MV-4-11 (cell line): ENCODE measurements around the gene TARDBP.
"Not testable (repeated sequence)": the region's sequence is repeated elsewhere in the genome, so short reads cannot be mapped to it uniquely, and the experiment has no call there.

Source experiments
- DNase-seq: peaks from one replicate; lab custom pipeline; 2025; lab: John Stamatoyannopoulos, UW

TARDBP gene

DNA sequence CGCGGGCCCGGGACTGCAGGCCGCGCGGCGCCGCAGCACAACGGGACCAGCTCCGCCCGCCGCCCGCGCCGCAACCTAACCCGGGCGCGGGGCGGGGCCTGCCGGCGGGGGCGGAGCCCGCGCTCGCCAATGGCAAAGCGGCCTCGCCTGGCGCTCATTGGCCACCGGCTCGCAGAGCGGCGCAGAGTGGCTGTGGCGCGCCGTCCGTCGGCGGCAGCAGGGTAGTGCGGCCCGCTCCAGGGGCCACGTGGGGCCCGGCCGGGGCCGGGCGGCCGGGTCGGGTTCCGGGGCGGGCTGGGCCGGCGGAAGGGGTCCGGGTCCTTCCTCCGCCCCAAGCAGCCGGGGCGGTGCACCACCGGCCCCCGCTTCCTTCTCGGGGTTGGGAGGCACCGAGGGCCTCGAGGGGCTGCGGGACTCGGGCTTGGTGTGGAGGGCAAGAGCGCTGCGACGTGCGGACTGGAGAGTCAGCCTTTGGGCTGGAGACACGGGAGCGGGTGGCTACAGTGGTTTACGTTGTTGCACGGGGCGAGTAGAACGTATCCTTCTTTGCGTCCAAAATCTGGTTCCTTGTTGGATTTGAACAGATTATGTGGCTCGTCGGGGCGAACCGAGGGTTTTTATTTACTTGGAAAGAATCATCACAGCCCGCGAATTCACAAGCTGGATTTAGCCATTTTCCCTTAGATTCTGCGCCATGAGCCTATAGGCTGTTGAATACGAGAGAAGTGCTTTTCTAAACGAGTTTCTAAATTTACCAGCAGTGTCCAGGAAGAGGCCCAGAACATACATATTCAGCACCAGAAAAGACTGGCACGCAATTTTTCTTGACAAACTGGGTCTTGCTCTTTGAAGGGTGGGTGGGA is 47.7 kb downstream of the TARDBP start, which contains the start of gene SRM:
Gene SRM (minus strand): TSS at position 51 of the 863 bp plus-strand sequence. CDS start 75 bp downstream, outside the sequence.
- peak; percentile 84 for DNase-seq

- peak; percentile 43 for DNase-seq
Observed at GRCh38 chr1:11061652-11062365, 49.4 kb downstream of the TARDBP start.

DNA sequence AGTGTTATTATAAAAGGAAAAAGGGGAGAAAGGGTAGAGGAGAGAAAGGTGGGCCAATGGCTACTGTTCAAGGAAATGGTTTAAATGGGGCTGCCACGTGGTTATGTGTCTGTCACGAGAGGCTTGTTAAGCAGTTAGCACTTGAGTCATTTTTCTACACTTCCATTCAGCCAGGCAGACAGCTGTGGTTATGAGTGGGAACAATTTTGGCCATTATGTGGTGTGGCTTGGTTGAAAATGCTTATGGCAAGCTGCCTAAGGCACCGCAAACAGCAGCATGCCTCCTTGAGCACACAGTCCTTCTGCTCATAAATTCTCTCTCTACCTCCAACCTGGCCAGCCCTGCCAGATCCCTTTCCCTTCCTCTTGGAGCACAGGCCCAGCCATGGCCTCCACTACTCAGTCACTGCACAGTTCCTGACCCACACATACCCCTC is 50.5 kb downstream of the TARDBP start:
- peak; percentile 93 for DNase-seq

- peak; percentile 18 for DNase-seq
Observed at GRCh38 chr1:11063937-11064537, 51.6 kb downstream of the TARDBP start.

- DNase-seq = no peak
Observed at GRCh38 chr1:11064942-11065341, 52.5 kb downstream of the TARDBP start.

- no peak for DNase-seq
Observed at GRCh38 chr1:11065796-11066195, 53.3 kb downstream of the TARDBP start.

GRCh38 chr1:11067716-11068599 is 55.5 kb downstream of the TARDBP start:
- no peak for DNase-seq

DNA sequence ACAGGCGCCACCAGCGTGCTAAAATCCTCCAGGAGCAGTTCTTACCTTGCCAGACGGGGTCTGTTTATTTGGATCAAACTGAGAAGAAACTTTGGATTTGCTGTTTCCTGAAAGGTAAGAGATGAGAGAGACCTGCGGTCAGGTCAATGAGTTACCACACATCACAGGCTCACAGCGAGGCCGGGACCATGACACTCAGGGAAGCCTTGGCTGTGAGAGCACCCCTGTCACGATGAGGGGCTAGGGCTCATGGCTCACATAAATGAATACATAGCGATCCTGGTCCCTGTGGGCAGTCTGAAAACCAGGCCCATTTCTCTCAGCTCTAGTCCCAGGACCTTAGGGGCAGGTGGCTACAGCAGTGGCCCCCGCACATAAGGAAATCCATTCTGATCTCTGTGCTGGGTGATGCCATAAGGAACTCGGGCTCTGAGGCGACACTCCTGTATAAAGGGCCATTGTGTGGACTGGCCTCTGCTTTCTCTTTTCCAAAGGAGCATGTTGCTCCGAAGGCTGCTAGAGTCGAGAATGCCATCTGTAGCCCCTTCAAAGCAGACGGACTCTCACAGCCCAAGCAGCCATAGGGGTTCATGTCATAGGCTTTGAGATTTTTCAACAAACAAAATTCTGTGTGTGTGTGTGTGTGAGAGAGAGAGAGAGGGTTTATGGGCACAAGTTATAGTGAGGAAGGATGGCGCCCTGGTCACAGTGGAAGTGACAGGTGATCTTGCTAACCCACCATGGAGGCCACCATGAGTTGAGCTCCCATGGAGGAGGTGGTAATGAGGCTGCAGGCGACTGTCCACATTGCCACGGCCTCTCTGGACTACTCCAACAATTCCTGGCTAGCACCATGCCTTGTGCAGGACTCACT is 56.4 kb downstream of the TARDBP start:
- DNase-seq = no peak

GRCh38 chr1:11070876-11071275 is 58.4 kb downstream of the TARDBP start:
- no peak for DNase-seq

DNA sequence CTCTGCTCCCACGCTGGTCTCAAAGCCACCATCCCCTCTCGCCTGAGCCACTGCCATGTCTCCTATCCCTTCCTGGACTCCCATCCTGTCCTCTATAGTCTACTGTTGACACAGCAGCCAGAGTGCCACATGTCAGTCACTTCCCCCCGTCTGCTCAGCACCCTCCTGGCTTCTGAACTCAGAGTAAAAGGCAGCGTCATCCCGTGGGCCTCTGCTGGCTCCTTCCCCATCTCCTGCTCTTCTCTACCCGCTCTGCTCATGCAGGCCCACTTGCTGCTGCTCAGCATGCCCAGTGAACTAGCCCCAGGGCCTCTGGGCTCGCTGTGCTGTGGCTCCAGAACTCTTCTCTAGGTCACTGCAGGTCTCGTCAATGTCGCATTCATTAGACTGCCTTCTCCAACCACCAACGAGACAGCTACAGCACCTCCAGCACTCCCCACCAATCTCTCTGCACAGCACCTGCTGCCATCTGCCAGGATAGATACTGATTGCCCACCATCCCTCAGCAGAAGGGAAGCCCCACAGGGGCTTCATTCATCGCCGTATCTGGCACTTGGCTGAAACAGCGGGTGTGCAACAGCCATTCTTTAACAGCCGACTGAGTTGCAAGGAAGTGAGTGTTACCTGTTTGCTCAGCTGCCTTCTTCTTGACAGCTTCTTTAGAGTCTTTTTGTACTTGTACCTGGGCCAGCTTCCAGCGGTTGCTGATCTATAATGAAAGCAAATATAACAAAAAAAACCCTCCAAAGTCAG is 59.2 kb downstream of the TARDBP start:
- no peak for DNase-seq

GRCh38 chr1:11072216-11072917 is 59.9 kb downstream of the TARDBP start:
- no peak for DNase-seq

GRCh38 chr1:11073398-11073797 is 60.9 kb downstream of the TARDBP start:
- DNase-seq = not testable (repeated sequence)
